ENCODE measurements around the gene LRRC34.

DNA sequence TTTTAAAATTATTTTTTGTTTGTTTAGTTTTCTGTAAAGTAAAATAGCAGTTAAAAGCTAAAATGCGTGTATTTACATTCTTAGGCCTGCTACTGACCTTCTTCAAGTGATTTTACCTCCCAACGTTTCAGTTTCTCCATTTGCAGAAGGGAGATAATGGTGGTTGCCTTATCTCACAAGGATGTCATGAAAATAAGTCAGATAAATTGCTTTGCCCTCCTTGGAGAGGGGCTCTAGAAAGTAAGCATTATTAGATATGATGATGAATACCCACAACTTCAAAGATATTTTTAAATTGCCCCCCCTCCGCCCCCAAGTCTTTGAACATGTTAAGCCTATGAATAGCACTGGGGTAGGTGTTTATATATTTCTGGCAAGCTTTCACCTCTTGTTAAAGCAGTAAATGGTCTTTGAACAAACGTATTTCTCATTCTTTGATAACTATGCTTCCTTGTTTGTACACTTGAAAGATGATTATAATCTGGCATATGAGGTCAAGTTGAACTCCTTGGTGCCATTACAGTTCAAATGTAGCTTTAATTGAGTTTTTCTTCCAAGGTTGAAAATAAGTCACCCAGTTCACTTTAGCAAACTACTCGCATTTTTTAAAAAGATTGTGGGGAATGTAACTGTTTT, 54.2 kb downstream of the LRRC34 start:
- TF ChIP-seq, protein P1, sequence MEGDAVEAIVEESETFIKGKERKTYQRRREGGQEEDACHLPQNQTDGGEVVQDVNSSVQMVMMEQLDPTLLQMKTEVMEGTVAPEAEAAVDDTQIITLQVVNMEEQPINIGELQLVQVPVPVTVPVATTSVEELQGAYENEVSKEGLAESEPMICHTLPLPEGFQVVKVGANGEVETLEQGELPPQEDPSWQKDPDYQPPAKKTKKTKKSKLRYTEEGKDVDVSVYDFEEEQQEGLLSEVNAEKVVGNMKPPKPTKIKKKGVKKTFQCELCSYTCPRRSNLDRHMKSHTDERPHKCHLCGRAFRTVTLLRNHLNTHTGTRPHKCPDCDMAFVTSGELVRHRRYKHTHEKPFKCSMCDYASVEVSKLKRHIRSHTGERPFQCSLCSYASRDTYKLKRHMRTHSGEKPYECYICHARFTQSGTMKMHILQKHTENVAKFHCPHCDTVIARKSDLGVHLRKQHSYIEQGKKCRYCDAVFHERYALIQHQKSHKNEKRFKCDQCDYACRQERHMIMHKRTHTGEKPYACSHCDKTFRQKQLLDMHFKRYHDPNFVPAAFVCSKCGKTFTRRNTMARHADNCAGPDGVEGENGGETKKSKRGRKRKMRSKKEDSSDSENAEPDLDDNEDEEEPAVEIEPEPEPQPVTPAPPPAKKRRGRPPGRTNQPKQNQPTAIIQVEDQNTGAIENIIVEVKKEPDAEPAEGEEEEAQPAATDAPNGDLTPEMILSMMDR (IDR thresholded peaks at IDR 0.05): no peak
- TF ChIP-seq POLR2A (IDR thresholded peaks at IDR 0.05): no peak

All from adrenal gland (tissue), 5 donors.